AG09319 (cell line): Measurements from ENCODE around the gene EIF4G3.

ENCODE experiments used
- DNase-seq: peaks from one replicate; pipeline ENCODE4 v3.0.0-alpha.2; 2010; ENCODE audit warnings: low read depth; ENCODE audit errors: extremely low read depth
- TF ChIP-seq, protein P1 (sequence below): IDR thresholded peaks from 2 replicates; pipeline ENCODE4 v1.5.1; 2011; ENCODE audit warnings: low read depth, mild to moderate bottlenecking, inconsistent platforms, low read length, moderate library complexity

Gene EIF4G3

DNA sequence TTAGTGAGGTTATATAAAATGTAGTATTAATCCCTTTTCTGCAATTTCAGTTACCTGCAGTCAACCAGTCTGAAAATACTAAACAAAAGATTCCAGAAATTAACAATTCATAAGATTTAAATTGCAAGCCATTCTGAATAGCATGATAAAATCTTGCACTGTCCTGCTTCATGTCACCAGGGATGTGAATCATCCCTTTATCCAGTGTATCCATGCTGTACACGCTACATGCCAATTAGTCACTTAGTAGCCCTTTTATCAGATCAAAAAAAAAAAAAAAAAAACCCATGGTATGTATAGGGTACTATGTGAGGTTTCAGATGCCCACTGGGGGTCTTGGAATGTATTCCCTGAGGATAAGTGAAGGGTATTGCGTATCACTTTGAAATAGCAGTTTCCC lies 198.3 kb downstream of the EIF4G3 start:
- TF ChIP-seq, protein P1, sequence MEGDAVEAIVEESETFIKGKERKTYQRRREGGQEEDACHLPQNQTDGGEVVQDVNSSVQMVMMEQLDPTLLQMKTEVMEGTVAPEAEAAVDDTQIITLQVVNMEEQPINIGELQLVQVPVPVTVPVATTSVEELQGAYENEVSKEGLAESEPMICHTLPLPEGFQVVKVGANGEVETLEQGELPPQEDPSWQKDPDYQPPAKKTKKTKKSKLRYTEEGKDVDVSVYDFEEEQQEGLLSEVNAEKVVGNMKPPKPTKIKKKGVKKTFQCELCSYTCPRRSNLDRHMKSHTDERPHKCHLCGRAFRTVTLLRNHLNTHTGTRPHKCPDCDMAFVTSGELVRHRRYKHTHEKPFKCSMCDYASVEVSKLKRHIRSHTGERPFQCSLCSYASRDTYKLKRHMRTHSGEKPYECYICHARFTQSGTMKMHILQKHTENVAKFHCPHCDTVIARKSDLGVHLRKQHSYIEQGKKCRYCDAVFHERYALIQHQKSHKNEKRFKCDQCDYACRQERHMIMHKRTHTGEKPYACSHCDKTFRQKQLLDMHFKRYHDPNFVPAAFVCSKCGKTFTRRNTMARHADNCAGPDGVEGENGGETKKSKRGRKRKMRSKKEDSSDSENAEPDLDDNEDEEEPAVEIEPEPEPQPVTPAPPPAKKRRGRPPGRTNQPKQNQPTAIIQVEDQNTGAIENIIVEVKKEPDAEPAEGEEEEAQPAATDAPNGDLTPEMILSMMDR, result no peak
- DNase-seq, result no peak

DNA sequence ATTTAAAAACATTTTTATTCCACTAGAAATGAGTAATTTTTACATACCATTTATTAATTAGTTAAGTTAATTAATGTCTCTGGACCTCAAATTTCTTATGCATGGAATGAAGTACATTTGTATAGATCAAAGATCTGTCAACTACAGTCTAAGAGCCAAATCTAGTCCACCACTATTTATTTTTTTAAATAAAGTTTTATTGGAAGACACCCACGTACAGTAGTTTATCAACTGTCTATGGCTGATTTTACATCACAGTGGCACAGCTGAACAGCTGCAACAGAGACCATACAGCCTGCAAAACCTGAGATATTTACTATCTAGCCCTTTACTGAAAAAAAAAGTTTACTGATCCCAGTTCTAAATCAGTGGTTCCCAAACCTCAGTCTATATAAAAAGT lies 201.0 kb downstream of the EIF4G3 start:
- TF ChIP-seq, protein P1, result no peak
- no peak for DNase-seq

DNA sequence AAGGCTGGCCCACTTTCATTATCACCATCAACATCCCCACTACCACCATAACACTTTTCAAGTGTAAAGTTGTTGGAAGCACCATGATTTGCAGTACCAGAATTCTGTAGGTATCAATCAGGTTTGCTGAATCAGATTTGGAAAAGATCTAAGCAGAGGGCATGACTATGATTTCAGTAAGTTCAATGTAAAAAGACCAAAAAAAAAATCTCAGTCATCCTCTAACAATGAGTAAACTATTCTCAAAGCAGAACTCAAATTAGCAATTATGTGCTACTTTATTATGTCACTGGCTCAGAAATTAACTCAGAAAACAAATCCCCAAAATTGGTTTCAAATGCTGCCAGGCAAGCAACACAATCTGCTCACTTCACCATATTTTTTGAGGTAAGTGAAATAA lies 201.7 kb downstream of the EIF4G3 start:
- TF ChIP-seq, protein P1, result no peak
- DNase-seq, result no peak

DNA sequence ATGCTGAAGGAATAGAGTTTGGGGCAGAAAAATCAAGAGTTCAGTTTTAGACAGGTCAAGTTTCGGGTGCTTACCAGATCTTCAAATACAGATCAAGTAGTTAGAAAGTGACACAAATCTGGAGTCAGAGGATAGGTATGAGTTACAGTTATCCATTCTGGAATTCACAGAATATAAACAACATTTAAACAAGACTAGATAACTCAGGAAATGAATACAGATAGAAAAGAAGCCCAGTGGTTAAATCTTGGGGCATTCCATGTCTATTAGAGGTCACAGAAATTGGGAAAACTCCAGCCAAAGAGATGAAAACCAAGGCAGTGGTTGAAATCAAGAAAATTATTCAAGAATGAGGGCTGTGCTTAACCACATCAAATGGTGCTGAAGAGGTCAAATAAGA lies 202.6 kb downstream of the EIF4G3 start:
- TF ChIP-seq, protein P1, result no peak
- no peak for DNase-seq

DNA sequence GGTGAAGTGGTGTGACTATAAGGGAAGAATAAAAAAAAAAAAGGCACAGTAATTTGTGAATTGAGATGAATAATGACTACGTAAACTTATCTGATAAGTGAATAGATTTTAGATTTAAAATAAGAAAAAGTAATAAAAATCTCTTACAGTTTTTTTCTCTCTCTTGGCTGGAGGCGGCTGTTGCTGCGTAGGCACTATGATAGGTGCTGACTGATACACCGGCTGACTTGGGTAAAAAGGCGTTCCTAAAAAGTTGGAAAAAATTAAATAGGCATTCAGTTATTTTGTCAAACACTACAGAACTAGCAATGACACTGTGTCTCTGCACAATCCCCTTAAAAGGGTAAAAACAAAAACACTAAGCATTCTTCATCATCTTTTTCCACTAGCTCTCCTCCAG lies 203.8 kb downstream of the EIF4G3 start:
- TF ChIP-seq, protein P1, result no peak
- DNase-seq, result no peak

DNA sequence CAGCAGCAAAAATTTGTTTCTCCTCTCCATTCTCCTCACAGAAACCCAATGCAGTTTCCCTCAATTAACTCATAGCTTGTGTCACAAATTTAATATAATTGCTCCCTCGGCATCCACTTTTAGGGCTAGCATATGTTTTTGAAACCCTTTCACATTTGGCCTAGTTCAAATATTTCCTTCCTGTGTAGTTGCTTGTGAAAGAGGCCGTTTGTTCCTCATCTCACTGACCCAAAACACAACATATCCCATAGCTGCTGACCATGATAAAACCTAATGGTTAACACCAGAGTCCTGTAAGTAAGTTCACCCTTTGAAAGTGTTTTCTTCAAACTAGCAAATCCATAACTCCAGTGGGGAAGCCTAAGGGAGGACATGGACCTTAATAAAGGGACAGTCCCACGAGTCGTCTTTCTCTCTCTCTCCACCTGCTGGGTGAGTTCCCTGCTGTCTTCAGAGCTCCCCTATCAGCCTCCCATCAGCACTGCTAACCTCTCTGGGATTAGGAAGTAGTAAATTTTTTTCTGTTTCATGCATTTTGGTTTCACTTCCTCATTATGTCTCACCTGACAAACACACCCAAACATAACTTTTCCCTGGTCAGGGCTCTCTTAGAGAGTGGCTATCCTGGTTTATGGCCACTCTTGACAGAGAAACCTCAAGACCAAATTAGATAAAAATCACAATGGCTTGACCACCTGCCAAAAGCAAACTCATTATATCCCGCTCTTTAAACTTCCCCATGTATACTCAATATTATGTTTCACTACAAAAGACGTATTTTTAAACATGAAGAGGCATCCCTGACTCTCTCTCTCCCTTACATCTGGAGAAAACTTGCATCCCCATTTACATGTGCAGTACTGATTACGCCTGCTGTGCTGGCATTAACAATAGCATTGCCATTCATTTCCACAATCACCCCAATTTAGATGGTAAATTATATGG lies 211.9 kb downstream of the EIF4G3 start:
- DNase-seq, result no peak
- TF ChIP-seq, protein P1, result no peak

DNA sequence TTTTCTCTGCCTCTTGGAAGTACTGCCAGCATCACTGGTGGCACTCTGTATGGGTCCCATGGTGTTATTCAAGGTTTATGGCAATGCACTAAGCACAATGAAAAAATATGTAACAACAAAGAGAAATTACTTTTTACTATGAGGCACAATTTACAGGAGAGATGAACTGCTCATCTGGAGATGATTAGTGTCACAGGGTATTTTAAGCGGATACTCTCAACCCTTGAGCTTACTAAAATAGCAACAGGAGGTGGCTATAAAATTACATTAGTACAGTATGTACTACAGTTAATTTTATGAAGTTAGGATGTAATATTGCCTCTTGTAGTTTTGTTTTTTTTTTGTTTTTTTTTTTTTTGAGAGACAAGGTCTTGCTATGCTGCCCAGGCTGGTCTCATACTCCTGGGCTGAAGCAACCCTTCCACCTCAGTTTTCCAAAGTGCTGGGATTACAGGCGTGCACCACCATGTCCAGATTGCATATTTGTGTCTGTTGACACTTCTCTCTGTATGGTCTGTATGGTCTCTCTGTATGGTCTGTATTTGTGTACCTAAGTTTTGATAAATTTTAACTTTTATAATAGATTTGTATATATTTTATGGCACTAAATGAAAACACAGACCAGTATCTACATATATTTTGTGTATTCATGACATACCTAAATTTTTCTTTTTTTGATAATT lies 214.0 kb downstream of the EIF4G3 start:
- no peak for DNase-seq
- TF ChIP-seq, protein P1, result no peak
